GM19463 (cell line): ENCODE results near the gene FCGBP.
"Not testable (repeated sequence)": the region's sequence is repeated elsewhere in the genome, so short reads cannot be mapped to it uniquely, and the experiment has no call there.

ENCODE experiments used
- ATAC-seq: cut with Tn5 transposase; IDR thresholded peaks from one replicate; pipeline ENCODE4 v1.9.1; 2021; ENCODE audit warnings: mild to moderate bottlenecking, moderate library complexity; ENCODE audit not compliant: unreplicated experiment

Gene FCGBP

DNA sequence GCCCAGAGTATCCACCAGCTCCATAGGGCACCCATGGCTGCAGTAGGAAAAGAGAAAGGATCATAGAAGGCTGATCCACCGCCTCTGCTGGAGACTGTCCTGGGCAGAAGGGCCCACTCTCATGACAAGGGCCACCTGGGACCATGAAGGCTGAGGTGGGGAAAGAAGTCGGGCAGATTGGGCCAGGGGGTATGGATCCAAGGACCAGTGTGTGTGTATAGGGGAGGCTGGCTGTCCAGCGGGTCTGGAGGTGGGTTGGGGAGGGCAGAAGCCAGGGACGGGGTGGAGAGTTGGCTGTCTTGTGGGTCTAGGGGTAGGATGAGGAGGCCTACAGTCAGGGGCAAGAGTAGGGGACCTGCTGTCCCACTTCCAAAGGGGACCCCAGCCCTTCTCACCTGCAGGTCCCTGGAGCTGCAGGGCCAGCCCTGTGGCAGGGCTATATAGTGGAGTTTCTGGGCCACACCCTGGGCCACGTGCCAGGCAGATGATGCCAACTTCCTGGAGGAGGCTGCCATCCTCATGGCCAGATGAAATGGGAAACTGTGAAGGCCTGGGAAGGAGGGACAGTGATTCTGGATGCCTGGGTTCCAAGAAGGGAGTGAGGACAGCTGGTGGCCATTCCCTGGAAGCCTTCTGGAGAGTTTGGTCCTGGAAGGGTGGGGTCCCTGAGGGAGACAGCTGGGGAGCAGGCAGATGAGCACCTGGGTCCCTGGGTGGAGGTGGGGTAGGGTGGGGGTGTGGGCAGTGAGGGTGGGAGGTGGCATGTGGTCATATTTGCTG, at the start of gene FCGBP:
FCGBP (minus strand) TSS at position 51 of the 780 bp plus-strand sequence.
- no peak for ATAC-seq

DNA sequence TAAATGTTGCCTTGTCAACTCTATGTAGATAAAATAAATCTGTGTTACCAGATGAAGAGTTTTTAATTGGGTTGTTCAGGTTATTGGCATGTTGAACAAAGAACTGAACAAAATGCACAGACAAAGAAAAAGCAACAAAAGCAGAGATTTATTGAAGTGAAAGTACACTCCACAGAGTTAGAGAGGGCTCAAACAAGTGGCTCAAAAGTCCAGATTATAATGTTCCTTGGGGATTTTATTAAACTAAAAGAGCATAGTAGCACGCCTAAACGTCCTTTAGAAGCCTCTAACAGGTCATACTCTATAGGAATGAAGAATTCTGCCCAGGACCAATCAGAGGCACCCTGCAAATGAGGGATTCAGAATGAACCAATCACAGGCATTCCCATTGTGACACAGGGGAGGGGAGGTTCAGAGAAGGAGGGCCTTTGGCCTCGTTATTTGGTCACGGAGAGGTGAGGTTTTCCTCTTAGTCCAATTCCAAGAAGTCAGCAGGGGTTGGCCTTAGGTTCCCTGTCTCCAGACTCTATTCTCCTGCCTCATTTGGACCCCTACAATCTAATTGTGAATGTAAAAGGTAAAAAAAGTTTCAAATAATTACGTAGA, 49.4 kb upstream of the FCGBP start:
- no peak for ATAC-seq

DNA sequence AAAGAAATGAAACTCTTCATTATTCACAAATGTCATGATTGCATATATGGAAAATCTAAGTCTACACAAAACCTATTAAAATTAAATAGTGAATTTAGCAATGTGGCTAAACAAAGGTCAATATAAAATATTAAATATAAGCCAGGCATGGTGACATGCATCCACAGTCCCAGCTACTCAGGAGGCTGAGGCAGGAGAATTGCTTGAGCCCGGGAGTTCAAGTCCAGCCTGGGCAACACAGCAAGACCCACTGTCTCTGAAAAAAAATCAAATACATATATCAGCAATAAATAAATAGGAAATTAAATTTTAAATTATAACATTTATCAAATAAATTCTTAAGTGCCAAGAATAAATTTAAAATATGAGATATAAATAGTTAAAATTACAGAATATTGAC, 48.4 kb upstream of the FCGBP start:
- ATAC-seq: no peak

DNA sequence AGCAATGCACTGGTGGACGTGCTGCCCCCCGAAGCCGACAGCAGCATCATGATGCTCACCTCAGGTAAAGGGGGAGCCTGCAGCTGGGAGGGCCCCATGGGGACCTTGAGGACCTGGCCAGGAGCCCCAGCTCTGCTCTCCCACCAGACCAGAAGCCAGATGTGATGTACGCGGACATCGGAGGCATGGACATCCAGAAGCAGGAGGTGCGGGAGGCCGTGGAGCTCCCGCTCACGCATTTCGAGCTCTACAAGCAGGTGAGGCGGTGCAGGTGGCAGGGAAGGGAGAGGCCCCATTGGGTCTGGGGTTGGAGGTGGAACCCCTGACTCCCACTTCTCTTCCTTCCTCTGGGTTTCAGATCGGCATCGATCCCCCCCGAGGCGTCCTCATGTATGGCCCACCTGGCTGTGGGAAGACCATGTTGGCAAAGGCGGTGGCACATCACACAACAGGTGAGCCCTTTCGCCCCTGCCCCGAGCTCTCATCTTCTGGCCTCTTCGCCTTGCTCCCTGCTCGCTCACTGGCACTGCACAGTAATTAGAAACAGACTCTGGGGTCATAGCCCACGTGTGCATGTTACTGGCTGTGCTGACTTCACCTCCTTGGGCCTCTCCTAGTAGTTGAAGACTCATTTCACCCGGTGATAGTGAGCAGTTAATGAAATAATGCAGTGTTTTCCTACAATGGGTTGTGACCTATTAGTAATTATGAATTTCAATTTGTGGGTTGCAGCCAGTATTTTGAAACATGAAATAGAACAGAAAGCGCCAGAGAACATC, 40.1 kb upstream of the FCGBP start:
- no peak for ATAC-seq

DNA sequence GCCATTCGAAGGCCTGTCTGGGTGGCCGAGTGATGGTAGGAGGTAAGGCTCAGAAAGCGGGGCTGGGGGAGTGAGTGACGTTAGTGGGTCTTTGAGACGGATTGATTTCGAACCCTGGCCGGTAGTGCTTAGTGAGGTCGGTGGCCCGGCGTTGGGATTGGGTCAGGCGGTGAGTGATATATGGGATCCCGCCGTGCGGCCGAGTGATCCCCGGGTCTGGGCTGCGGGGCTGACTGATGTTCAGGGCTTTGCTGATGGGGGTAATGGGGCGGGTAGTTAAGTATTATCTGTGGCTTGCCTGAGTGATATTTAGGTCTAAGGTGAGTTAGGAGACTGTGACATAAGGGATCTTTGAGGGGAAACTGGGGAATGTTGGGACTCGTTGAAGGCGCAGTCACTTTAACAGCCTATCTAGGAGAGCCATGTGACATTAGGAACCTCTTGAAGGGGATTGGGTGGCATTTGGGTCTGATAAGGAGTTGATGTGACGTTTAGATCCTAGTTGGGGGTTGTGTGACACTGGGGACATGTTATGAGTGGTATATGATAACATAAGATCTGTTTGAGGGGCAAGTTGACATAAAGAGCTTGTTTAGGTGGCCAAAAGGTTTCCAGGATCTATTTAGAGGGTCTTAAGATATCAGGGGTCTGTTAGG, 37.1 kb upstream of the FCGBP start:
- ATAC-seq: no peak

DNA sequence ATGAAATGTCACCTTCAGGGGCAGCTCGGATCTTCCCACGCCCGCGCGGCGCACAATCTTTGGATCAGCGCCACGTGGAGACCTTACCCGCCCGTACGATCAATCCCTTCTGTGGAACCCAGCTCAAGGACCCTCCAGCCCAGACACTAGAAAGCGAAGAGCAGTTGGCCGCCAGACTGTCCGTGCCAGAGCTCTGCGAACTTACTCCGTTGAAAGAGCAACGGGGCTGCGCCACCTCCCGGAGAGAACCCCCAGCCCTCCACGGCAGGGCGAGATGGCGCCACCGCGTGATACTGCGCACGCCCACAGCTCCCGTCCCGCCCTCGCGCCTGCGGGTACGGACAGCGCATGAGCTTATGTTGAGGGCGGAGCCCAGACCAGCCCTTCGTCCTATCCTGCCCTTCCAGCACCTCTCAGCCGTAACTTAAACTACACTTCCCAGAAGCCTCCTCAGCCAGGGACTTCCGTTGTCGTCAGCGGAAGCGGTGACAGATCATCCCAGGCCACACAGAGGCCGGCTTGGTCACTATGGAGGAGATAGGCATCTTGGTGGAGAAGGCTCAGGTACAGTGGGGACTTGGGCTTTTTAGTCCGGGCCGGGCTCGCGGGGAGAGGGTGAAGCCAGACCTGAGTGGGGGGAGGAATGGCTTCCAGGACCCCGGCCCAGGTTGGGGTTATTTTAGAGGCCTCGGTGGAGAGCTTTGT, 36.4 kb upstream of the FCGBP start, which contains the start of gene PSMC4:
PSMC4 (plus strand) TSS at position 491 of the 705 bp plus-strand sequence; CDS start at position 529, 38 bp downstream.
- ATAC-seq: peak; percentile 96

DNA sequence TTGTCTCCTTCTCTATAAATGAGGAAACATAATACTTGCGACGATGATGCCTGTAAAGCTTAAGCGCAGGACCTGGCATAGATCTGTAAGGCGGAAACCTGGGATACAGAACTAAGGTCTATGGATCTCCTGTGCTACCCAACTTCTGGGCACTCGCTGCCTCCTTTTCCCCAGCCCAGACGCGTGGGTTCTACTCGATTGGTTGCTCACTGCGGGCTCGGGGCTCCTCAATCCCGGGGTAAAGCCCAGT, 35.9 kb upstream of the FCGBP start:
- ATAC-seq: peak; percentile 3

DNA sequence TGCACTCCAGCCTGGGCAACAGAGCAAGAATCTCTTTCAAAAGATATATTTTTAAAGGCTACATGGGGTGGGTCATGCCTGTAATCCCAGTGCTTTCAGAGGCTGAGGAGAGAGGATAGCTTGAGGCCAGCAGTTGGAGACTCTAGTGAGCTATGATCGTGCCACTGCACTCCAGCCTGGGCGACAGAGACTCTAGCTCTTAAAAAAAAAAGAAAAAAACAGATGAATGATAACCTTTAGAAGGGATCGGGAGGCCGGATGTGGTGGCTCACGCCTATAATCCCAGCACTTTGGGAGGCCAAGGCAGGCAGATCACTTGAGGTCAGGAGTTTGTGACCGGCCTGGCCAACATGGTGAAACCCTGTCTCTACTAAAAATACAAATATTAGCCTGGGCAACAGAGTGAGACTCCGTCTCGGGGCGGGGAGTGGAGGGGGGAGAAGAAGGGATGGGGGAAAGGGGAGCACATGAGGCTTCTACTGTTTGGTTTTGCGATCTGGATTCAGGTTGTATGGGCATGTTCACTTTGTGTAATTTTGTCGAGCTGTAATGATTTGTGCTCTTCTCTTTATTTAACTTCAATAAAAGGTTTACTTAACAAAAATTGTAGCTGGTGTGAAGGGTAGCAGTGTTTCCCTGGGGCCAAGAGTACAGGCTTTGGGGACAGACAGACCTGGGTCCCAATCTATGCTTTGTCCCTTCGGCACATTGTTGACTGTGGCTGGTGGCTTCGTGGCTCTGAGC, 35.4 kb upstream of the FCGBP start:
- no peak for ATAC-seq

DNA sequence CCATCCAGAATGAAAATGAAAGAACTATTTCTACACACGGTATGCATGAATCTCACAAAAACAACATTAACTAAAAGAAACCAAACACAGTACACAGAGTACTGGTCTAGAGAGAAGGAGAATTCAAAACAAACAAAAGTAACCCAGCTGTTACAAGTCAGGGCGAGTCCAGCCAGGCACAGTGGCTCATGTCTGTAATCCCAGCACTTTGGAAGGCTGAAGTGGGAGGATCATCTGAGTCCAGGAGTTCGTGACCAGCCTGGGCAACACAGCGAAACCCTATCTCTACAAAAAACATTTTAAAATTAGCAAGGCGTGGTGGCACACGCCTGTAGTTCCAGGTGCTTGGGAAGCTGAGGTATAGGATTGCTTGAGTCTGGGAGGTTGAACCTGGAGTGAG, 34.8 kb upstream of the FCGBP start:
- ATAC-seq: no peak

DNA sequence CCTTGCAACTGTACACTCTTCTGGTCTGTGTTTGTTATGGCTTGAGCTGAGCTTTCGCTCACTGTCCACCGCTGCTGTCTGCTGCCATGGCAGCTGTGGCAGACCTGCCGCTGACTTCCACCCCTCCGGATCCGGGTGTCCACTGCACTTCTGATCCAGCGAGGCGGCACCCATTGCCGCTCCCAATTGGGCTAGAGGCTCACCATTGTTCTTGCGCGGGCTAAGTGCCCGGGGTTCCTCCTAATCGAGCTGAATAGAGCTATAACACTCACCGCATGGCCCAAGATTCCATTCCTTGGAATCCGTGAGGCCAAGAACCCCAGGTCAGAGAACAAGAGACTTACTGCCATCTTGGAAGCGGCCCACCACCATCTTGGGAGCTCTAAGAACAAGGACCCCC, 34.4 kb upstream of the FCGBP start:
- no peak for ATAC-seq

DNA sequence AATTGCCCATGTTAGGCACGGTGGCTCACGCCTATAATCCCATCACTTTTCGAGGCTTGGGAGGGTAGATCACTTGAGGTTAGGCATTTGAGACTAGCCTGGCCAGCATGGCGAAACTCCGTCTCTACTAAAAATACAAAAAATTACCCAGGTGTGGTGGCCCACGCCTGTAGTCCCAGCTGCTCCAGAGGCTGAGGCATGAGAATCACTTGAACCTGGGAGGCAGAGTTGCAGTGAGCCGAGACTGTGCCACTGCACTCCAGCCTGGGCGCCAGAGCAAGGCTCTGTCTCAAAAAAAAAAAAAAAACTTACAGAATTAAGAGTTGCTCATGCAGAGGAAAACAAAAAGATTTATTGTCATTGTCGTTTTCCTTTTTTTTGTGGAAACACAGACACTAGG, 33.1 kb upstream of the FCGBP start:
- ATAC-seq: no peak

DNA sequence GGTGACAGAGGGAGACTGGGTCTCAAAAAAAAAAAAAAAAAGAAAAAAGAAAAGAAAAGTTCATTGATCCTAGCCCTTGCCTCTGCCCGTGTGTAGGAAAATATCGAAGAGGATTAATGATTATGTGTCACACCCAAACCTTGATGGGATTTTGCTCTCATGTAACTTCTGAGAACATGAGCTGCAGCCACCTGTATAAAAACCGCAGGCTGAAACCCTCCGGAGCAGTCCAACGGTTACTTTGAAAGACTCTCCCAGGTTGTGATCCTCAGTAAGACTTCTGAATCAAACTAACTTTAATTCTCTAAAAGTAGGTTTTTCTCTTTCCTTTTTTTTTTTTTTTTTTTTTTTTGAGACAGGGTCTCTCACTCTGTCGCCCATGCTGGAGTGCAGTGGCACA, 32.2 kb upstream of the FCGBP start:
- no peak for ATAC-seq

DNA sequence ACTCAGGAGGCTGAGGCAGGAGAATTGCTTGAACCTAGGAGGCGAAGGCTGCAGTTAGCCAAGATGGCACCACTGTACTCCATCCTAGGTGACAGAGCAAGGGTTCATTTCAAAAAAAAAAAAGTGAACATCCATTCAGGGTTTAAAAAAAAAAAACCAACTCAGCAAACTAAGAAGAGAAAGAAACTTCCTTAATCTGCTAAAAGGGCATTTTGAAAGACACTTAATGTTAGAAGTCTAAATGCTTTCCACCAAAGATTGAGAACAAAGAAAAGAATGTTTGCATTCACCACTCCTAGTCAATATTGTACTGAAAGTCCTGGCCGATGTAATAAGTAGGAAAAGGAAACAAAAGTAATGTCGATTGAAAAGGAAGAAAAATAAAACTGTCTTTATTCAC, 29.5 kb upstream of the FCGBP start:
- ATAC-seq: no peak

DNA sequence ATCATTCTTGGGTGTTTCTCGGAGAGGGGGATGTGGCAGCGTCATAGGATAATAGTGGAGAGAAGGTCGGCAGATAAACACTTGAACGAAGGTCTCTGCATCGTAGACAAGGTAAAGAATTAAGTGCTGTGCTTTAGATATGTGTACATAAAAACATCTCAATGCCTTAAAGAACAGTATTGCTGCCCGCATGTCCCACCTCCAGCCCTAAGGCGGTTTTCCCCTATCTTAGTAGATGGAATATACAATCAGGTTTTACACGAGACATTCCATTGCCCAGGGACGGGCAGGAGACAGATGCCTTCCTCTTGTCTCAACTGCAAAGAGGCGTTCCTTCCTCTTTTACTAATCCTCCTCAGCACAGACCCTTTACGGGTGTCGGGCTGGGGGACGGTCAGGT, 25.0 kb upstream of the FCGBP start:
- not testable (repeated sequence) for ATAC-seq

DNA sequence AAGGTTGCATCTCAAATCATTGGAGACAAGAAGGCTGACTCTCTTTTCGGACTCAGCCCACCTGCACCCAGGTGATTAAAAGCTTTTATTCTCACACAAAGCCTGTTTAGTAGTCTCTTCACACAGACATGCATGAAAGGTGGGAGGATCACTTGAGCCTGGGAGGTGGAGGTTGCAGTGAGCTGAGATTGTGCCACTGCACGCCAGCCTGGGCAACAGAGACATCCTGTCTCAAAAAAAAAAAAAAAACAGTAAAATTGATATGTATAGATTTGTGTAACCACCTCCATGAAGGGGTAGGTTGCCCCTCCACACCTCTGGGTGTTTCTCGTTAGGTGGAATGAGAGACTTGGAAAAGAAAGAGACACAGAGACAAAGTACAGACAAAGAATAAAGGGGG, 24.5 kb upstream of the FCGBP start:
- ATAC-seq: not testable (repeated sequence)

DNA sequence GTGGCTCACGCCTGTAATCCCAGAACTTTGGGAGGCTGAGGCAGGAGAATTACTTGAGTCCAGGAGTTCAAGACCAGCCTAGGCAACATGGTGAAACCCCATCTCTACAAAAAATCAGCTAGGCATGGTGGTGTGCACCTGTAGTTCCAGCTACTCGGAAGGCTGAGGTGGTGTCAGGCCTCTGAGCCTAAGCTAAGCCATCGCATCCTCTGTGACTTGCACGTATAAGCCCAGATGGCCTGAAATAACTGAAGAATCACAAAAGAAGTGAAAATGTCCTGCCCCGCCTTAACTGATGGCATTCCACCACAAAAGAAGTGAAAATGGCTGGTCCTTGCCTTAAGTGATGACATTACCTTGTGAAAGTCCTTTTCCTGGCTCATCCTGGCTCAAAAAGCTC, 23.5 kb upstream of the FCGBP start:
- not testable (repeated sequence) for ATAC-seq

DNA sequence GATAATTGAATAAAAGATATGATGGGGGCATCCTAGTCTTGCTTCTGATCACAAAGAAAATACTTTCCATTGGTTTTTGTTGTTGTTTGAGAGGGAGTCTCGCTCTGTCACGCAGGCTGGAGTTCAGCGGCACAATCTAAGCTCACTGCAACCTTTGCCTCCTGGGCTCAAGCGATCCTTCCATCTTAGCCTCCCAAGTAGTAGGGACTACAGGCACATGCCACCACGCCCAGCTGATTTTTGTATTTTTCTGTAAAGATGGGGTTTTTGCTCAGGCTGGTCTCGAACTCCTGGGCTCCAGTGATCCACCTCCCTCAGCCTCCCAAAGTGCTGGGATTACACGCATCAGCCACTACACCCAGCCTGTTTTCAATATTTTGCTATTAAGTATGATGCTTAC, 19.5 kb upstream of the FCGBP start:
- ATAC-seq: no peak

DNA sequence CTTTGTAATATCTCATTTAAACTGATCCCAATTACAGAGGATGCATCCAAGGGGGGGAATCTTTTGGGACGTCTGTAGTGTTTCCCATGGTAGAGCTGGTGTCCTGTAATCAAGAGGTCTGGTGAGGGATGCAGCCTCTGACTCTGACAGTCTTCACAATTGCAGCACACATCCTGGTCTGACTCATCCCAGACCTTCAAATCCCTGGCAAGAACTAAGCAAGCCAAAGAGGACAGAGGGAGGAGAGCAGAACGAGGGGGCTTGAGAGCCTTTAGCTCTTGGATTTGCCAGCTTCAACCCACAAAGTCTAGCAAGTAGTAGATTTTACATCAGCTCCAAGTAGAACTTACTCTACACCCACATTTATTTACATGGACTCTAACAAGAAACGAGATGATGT, 17.3 kb upstream of the FCGBP start:
- ATAC-seq: no peak

DNA sequence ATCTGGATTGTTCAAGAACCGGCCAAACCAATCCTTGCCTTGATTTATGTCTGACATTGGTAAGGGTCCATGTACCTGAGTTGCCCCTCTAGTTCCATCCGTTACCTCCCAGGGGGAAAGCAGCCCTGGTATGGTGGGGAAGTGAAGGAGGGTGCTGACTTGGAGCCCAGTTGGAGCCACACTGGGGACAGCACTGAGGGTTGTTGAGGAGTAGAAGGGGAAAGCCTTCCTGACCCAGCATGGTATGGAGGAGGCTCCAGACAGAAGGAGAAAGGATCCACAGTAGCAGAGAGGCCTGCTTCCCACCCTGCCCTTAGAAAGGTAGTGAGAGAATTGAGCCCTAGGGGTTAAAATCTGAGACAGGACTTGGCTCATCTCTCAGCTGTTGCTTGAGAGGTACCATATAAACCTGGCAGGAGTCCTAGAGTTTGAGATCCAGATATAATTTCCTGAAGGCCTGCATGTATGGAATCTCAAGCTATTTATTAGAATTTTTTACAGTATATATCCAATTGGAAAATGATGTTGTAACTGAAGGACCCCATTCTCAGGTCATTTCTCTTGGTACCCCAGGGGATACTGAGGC, 16.7 kb upstream of the FCGBP start:
- no peak for ATAC-seq
